Testis (tissue), 2 donors: ENCODE measurements around the gene VRK1.

Source experiments
- CTCF ChIP-seq, 3 experiments: fragments of 450-650 bp in 2 of 3; fragments of 200-600 bp in 1 of 3; sonication (generic) in 1 of 3; IDR thresholded peaks; one replicate each; pipeline ENCODE4 v1.5.1; 2016 to 2019; ENCODE audit warnings: antibody characterized with exemption in 3 of 3, mild to moderate bottlenecking in 2 of 3, moderate library complexity in 1 of 3
- POLR2A ChIP-seq: fragments of 450-650 bp; IDR thresholded peaks from one replicate; pipeline ENCODE4 v1.6.1; 2017; ENCODE audit warnings: antibody characterized with exemption, mild to moderate bottlenecking, moderate library complexity

DNA sequence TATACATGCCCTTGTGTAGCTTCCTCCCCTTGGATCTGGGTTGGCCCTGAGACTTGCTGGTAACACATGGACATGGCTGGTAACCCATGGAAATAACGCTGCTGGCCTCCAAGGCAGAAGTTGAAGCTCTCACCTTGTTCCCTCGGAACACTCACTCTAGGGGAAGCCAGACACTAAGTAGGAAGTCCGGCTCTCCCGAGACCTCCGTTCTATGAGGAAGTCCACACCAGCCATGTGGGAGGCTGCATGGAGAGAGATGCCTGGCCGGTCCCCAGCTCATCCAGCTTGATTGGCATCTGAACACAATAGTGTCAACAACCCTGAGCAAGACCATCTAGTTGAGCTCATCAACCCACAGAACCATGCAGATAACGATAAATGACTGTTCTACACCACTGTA lies 39.7 kb upstream of the VRK1 start:
- TF ChIP-seq CTCF (IDR thresholded peaks at IDR 0.05) = no peak
- TF ChIP-seq POLR2A = no peak
